Loucy (cell line): ENCODE measurements around the gene KCNMA1.

Experiments used
- EZH2phosphoT487 ChIP-seq: fragments of 200-600 bp; IDR thresholded peaks from 2 replicates; pipeline ENCODE4 v1.6.1; 2018; ENCODE audit warnings: antibody characterized with exemption, mild to moderate bottlenecking, moderate library complexity, borderline replicate concordance
- TF ChIP-seq, protein P1 (sequence below): fragments of 200-600 bp; sonication (generic); conservative IDR thresholded peaks from 2 replicates; pipeline ENCODE4 v1.5.1; 2014; ENCODE audit warnings: mild to moderate bottlenecking, antibody characterized with exemption, low read length

DNA sequence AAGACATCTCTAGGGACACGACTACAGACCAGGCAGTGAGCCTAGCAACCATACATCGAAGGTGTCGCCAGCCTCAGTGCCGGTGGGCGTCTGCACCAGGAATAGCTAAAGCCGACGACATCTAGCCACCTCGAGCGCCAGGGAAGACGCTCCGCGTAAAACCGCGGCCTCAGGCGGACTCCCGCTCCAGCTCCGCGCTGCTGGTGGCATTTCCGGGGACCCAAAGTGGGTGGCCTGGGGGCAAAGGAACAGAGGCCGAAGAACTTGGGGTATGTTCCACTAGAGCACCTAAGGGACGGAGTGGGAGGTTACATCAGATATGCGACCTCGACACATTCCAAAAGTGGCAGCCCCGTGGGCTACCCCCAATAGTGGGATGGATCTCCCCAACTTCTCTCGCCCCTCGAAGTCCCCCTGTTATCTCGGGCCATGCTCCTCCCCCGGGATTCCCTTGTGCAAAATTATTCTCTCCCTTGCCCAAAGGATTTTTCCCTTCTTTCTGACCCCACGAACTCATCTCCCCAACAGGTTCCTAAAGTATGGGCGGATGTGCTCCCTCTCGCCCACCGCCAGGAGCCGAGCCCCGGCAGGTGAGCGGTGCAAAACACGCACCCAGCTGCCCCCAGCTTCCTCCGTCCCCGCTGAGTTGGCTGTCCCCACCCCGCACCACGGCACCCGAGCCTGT lies 1.2 kb downstream of the KCNMA1 start:
- TF ChIP-seq, protein P1, sequence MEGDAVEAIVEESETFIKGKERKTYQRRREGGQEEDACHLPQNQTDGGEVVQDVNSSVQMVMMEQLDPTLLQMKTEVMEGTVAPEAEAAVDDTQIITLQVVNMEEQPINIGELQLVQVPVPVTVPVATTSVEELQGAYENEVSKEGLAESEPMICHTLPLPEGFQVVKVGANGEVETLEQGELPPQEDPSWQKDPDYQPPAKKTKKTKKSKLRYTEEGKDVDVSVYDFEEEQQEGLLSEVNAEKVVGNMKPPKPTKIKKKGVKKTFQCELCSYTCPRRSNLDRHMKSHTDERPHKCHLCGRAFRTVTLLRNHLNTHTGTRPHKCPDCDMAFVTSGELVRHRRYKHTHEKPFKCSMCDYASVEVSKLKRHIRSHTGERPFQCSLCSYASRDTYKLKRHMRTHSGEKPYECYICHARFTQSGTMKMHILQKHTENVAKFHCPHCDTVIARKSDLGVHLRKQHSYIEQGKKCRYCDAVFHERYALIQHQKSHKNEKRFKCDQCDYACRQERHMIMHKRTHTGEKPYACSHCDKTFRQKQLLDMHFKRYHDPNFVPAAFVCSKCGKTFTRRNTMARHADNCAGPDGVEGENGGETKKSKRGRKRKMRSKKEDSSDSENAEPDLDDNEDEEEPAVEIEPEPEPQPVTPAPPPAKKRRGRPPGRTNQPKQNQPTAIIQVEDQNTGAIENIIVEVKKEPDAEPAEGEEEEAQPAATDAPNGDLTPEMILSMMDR, result no peak
- TF ChIP-seq EZH2phosphoT487, result no peak
